Loucy (cell line): ENCODE measurements around the gene ADCY2.
A peak's percentile ranks its signal among the peaks of the same experiment; 100 is the strongest.

ENCODE experiments used
- H2AFZ ChIP-seq: fragments of 200-600 bp; sonication (generic); 2 replicates; pipeline ENCODE4 v1.6.0; 2016; ENCODE audit warnings: antibody characterized with exemption, mild to moderate bottlenecking, low read length, moderate library complexity
- H3F3A ChIP-seq: fragments of 200-600 bp; 2 replicates; pipeline ENCODE4 v1.6.0; 2016; ENCODE audit warnings: antibody characterized with exemption, low read depth, mild to moderate bottlenecking
- H3K27me3 ChIP-seq: fragments of 200-600 bp; sonication (generic); 2 replicates; pipeline ENCODE4 v1.6.1; 2014; ENCODE audit warnings: low read length, mild to moderate bottlenecking; ENCODE audit not compliant: insufficient read depth, poor library complexity, severe bottlenecking
- H3K36me3 ChIP-seq: fragments of 200-600 bp; sonication (generic); 2 replicates; pipeline ENCODE4 v1.6.1; 2016; ENCODE audit warnings: low read length; ENCODE audit not compliant: insufficient read depth
- H3K4me1 ChIP-seq: fragments of 200-600 bp; sonication (generic); 2 replicates; pipeline ENCODE4 v1.5.1; 2014; ENCODE audit warnings: low read length, mild to moderate bottlenecking; ENCODE audit not compliant: insufficient read depth, poor library complexity, severe bottlenecking
- H3K4me2 ChIP-seq: fragments of 200-600 bp; sonication (generic); 2 replicates; pipeline ENCODE4 v1.6.0; 2014; ENCODE audit warnings: antibody characterized with exemption, low read length, low read depth, mild to moderate bottlenecking; ENCODE audit not compliant: poor library complexity, severe bottlenecking
- H3K4me3 ChIP-seq: fragments of 200-600 bp; sonication (generic); 2 replicates; pipeline ENCODE4 v1.5.1; 2014; ENCODE audit warnings: low read length, mild to moderate bottlenecking, mixed read lengths; ENCODE audit not compliant: poor library complexity, severe bottlenecking
- H3K79me2 ChIP-seq: fragments of 200-600 bp; sonication (generic); 2 replicates; pipeline ENCODE4 v1.6.1; 2014; ENCODE audit warnings: low read length; ENCODE audit not compliant: insufficient read depth
- H3K9ac ChIP-seq: fragments of 200-600 bp; sonication (generic); 2 replicates; pipeline ENCODE4 v1.6.0; 2014; ENCODE audit warnings: mild to moderate bottlenecking, low read depth, low read length, moderate library complexity; ENCODE audit not compliant: poor library complexity, severe bottlenecking
- H3K9me2 ChIP-seq: fragments of 200-600 bp; sonication (generic); replicated peaks from 2 replicates; pipeline ENCODE4 v1.6.1; 2016; ENCODE audit warnings: low read depth, low read length, mixed read lengths
- H3K9me3 ChIP-seq: fragments of 200-600 bp; sonication (generic); 2 replicates; pipeline ENCODE4 v1.6.1; 2014; ENCODE audit warnings: mild to moderate bottlenecking, antibody characterized with exemption, low read length, low read depth; ENCODE audit not compliant: insufficient read depth
- H4K20me1 ChIP-seq: fragments of 200-600 bp; sonication (generic); 2 replicates; pipeline ENCODE4 v1.6.0; 2014; ENCODE audit warnings: antibody characterized with exemption, low read length, mild to moderate bottlenecking; ENCODE audit not compliant: insufficient read depth, poor library complexity, severe bottlenecking
- EZH2phosphoT487 ChIP-seq: fragments of 200-600 bp; IDR thresholded peaks from 2 replicates; pipeline ENCODE4 v1.6.1; 2018; ENCODE audit warnings: antibody characterized with exemption, mild to moderate bottlenecking, moderate library complexity, borderline replicate concordance
- TF ChIP-seq, protein P1 (sequence below): fragments of 200-600 bp; sonication (generic); conservative IDR thresholded peaks from 2 replicates; pipeline ENCODE4 v1.5.1; 2014; ENCODE audit warnings: mild to moderate bottlenecking, antibody characterized with exemption, low read length

Gene ADCY2

DNA sequence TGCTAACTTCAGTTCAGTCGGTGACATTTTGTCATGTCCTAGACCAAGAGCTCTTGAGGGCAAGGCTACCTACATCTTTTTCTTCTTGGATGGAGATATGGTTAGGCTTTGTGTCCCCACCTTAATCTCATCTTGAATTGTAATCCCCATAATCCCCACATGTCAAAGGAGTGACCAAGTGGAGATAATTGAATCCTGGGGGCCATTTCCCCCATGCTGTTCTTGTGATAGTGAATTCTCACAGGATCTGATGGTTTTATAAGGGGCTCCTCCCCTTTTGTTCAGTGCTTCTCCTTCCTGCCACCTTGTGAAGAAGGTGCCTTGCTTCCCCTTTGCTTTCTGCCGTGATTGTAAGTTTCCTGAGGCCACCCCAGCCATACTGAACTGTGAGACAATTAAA is 457.1 kb downstream of the ADCY2 start:
- no peaks in the 10 kb centered on the region for H3K9me3 ChIP-seq
- H3K79me2 ChIP-seq: no peaks in the 10 kb centered on the region
- no peak overlapping the region for H3K4me2 ChIP-seq
- H3K4me3 ChIP-seq: no peak overlapping the region
- H3K27me3 ChIP-seq: no peaks in the 10 kb centered on the region
- H2AFZ ChIP-seq: no peak overlapping the region
- no peaks in the 10 kb centered on the region for H3F3A ChIP-seq
- peaks cover 19% of the 10 kb centered on the region for H3K4me1 ChIP-seq
- no peak overlapping the region for H3K9ac ChIP-seq
- H4K20me1 ChIP-seq: no peaks in the 10 kb centered on the region
- no peaks in the 10 kb centered on the region for H3K36me3 ChIP-seq
- no peaks in the 10 kb centered on the region for H3K9me2 ChIP-seq
- no peak for TF ChIP-seq EZH2phosphoT487
- TF ChIP-seq, protein P1, sequence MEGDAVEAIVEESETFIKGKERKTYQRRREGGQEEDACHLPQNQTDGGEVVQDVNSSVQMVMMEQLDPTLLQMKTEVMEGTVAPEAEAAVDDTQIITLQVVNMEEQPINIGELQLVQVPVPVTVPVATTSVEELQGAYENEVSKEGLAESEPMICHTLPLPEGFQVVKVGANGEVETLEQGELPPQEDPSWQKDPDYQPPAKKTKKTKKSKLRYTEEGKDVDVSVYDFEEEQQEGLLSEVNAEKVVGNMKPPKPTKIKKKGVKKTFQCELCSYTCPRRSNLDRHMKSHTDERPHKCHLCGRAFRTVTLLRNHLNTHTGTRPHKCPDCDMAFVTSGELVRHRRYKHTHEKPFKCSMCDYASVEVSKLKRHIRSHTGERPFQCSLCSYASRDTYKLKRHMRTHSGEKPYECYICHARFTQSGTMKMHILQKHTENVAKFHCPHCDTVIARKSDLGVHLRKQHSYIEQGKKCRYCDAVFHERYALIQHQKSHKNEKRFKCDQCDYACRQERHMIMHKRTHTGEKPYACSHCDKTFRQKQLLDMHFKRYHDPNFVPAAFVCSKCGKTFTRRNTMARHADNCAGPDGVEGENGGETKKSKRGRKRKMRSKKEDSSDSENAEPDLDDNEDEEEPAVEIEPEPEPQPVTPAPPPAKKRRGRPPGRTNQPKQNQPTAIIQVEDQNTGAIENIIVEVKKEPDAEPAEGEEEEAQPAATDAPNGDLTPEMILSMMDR: no peak

DNA sequence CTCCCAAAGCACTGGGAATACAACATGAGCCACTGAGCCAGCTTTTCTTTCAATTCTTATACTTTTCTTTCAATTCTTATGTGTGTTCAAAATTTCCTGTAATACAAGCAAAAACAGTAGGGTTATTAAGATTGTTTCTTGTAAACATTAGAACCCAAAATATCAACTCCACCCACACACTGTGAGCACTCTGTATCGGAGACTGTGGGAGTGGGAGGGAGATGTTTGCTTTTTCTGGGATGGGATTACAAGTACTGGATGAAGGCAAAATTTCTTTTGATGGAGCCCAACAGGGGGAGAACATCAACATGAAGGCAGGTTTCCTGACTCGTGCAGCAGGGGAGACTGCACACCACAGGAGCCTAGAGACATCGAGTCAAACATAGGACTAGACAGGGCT is 459.7 kb downstream of the ADCY2 start:
- peaks cover 13% of the 10 kb centered on the region; the same call in 1 of the 2 replicates for H3K36me3 ChIP-seq
- no peaks in the 10 kb centered on the region for H4K20me1 ChIP-seq
- H3K9me3 ChIP-seq: no peaks in the 10 kb centered on the region
- H3K9me2 ChIP-seq: no peaks in the 10 kb centered on the region
- H3F3A ChIP-seq: no peaks in the 10 kb centered on the region
- H3K4me1 ChIP-seq: peaks cover 25% of the 10 kb centered on the region
- no peak overlapping the region for H2AFZ ChIP-seq
- no peak for TF ChIP-seq EZH2phosphoT487
- TF ChIP-seq, protein P1: no peak
- H3K4me2 ChIP-seq: no peak overlapping the region
- H3K4me3 ChIP-seq: no peak overlapping the region
- H3K9ac ChIP-seq: no peak overlapping the region
- H3K79me2 ChIP-seq: no peaks in the 10 kb centered on the region
- H3K27me3 ChIP-seq: no peaks in the 10 kb centered on the region

DNA sequence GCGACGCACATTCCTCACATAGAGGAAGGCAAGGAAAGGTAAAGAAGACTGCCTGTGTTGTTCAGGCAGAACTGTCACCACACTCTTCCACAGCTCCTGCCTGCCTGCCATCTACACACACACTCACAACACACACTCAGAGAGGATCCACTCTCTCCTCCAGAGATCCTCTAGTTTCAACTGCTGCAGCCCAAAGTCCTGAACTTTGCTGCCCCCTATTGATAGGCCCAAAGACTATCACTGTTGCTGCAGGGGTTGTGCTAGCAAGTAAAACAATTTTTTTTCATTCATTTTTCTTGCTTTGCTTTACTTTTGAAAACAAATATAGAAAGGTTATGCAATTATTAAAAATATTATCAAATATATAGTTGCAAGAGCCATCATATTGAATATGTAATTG is 460.9 kb downstream of the ADCY2 start:
- Histone ChIP-seq H3K79me2 (no peaks in the 10 kb centered on the region), H3K9ac (no peak overlapping the region), H3K9me2 (no peaks in the 10 kb centered on the region), H3K4me3 (no peak overlapping the region), H3K9me3 (no peaks in the 10 kb centered on the region), H3K27me3 (no peaks in the 10 kb centered on the region), H3K36me3 (peaks cover 22% of the 10 kb centered on the region; the same call in 1 of the 2 replicates), H2AFZ (no peak overlapping the region), H4K20me1 (no peaks in the 10 kb centered on the region), H3K4me1 (peaks cover 23% of the 10 kb centered on the region), H3F3A (no peaks in the 10 kb centered on the region), H3K4me2 (no peak overlapping the region)
- TF ChIP-seq EZH2phosphoT487: no peak
- TF ChIP-seq, protein P1: peak; percentile 93
